Loucy (cell line): Measurements from ENCODE around the gene CENPN.

Experiments
- CTCF ChIP-seq: fragments of 200-600 bp; sonication (generic); conservative IDR thresholded peaks from 2 replicates; pipeline ENCODE4 v1.5.1; 2014; ENCODE audit warnings: mild to moderate bottlenecking, antibody characterized with exemption, low read length
- EZH2phosphoT487 ChIP-seq: fragments of 200-600 bp; IDR thresholded peaks from 2 replicates; pipeline ENCODE4 v1.6.1; 2018; ENCODE audit warnings: antibody characterized with exemption, mild to moderate bottlenecking, moderate library complexity, borderline replicate concordance

GRCh38 chr16:81066681-81067080, 59.7 kb downstream of the CENPN start:
- TF ChIP-seq CTCF = no peak
- TF ChIP-seq EZH2phosphoT487 = no peak
